ENCODE measurements around the gene PSIP1.
"Not testable (repeated sequence)": the region's sequence is repeated elsewhere in the genome, so short reads cannot be mapped to it uniquely, and the experiment has no call there.

The PSIP1 gene

GRCh38 chr9:15510789-15511575 lies at the start of gene PSIP1:
Gene PSIP1, minus strand, starts transcription at chr9:15510970. Its CDS starts 782 bp downstream, at chr9:15510188.
- peak; percentile 62 to 64 for DNase-seq (ENCODE audit: low read depth in 2 of 2)

DNA sequence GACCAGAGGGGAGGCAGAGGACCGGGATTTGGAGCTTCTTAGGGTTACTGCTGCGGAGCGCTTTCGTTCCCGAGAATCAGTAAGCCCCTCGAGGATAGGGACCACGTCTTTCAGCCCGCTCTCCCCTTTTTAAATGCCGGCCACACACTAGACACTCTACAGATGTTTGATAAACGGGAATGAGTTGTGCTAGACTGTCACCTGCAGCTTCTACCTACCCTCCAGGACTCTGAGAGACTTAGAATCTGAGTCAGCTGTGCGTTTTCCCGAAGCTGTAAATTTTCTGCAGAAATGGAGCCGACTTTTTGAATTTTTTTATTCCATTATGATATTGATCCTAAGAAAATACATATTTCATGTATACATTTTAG lies 42.7 kb upstream of the PSIP1 start:
- no peak for DNase-seq (ENCODE audit: low read depth in 2 of 2)

GRCh38 chr9:15552636-15553527 lies 42.1 kb upstream of the PSIP1 start, which contains the start of gene CCDC171:
Gene CCDC171, plus strand, starts transcription at chr9:15553043. Its CDS starts 11,046 bp downstream, at chr9:15564089.
- peak; percentile 71 for DNase-seq (ENCODE audit: low read depth in 2 of 2)

DNA sequence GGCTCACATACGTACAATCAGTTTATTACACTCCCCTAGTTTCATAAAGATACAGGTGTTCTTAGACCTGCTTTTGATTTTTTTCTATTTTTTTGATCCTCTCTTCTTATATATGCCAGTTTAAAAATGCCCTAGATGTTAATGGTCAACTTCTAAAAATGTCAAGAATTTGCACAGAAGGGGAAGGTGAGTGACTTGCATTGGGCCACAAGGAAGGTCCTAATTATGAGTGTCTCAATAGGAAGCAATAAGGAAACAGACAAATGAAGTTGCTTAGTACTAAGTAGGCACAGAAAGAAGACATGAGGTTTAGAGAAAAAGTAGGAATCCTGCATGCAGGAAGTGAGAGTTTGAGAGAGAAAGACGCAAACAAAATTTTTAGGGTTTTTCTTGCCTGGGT lies 38.8 kb upstream of the PSIP1 start:
- DNase-seq (ENCODE audit: low read depth in 2 of 2) = no peak

- DNase-seq (ENCODE audit: low read depth in 2 of 2) = no peak
Observed at GRCh38 chr9:15543047-15543813, 32.5 kb upstream of the PSIP1 start.

DNA sequence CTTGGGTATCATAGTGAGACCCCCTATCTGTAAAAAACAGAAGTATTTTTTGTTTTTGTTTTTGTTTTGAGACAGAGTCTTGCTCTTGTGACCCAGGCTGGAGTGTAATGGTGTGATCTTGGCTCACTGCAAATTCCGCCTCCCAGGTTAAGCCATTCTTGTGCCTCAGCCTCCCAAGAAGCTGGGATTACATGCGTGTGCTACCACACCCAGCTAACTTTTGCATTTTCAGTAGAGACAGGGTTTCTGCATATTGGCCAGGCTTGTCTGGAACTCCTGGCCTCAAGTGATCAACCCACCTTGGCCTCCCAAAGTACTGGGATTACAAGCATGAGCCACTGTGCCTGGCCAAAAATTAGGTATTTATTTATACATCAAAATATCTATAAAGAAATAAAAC lies 31.9 kb upstream of the PSIP1 start:
- DNase-seq (ENCODE audit: low read depth in 2 of 2) = no peak

DNA sequence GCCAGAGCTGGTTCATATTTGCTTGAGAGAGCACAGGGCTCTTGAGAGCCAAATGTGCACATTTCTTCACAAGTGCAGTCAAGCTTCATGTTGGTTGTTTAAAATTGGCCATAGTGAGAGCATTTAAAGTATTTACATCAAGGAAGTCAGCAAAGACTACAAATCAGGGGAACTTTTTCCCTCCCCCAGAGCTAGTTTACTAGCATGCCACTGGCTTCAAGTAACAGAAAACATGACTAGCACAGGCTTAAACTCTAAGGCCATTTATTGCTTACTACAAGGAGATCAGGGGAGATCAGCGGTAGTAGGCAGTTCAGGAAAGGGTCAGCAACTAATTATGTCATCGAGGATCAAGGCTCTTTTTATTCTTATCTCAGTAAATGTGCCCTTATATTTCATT lies 31.1 kb upstream of the PSIP1 start:
- no peak for DNase-seq (ENCODE audit: low read depth in 2 of 2)

DNA sequence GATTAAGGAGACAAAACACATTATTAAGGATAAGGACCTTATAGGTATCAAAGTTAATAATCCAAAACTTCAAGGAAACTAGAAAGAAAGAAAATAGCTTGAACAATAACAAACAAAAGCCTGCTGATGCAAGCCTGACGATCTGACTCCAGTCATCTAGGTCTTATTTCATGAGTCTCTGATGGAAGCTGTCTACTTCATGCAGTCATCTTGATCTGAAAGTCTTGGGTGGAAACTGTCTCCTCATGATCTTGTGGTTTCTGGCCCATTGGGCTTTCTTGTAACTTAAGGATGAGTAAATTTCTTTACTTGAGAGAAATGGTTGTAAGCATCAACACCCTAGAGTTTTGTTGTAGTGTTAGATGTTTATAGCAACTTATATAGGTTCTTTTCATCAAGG lies 20.6 kb upstream of the PSIP1 start:
- DNase-seq (ENCODE audit: low read depth in 2 of 2) = no peak

DNA sequence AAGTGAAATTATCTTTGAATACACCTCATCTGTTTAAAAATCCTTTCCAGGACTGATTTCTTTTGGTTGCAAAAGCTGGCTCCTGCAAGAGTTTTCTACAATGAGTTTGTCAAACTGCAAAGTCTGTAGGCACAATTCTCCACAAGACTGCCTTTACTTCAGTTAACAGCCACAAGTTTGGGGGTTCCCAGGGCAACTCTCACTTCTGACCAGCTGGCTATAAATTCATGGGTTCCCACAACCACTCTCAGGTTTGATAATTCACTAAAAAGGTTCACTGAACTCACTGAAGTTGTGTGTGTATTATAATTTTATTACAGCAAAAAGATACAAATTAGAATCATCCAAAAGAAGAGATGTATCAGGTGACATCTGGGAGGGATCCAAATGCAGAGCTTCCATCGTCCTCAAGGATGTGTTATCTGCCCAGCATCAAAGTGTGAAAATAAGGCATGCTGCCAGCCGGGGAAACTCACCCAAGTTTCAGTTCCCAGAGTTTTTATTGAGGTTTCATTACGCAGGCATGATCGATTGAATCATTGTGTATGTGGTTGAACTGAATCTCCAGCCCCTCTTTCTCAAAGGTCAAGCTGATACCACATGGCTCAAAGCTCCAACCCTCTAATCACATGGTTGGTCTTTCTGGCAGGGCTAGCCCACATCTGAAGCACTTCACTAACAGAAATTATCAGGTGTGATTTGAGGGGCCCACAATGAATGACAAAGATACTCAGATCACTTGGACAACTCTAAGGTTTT lies 19.0 kb upstream of the PSIP1 start:
- no peak for DNase-seq (ENCODE audit: low read depth in 2 of 2)

DNA sequence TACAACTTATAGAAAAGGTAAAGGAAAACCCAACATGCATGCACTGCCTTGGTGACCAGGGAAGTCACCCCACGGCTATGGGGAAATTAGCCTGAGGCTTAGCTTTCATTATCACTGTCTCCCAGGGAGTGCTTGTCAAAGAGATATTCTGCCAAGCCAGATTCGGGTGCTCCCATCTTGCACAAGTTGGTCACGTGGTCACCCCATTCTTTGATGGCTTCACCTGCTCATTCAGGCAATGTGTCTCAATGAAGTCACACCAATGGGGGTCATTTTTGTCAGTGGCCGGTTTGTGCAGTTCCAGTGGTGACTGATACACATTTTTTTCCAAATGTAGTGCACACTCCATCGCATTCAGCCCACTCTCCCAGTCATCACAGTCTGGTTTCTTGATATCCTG lies 16.3 kb upstream of the PSIP1 start:
- not testable (repeated sequence) for DNase-seq (ENCODE audit: low read depth in 2 of 2)

GRCh38 chr9:15525958-15526357 lies 15.2 kb upstream of the PSIP1 start:
- no peak for DNase-seq (ENCODE audit: low read depth in 2 of 2)

- DNase-seq (ENCODE audit: low read depth in 2 of 2) = no peak
Observed at GRCh38 chr9:15524845-15525455, 14.2 kb upstream of the PSIP1 start.

DNA sequence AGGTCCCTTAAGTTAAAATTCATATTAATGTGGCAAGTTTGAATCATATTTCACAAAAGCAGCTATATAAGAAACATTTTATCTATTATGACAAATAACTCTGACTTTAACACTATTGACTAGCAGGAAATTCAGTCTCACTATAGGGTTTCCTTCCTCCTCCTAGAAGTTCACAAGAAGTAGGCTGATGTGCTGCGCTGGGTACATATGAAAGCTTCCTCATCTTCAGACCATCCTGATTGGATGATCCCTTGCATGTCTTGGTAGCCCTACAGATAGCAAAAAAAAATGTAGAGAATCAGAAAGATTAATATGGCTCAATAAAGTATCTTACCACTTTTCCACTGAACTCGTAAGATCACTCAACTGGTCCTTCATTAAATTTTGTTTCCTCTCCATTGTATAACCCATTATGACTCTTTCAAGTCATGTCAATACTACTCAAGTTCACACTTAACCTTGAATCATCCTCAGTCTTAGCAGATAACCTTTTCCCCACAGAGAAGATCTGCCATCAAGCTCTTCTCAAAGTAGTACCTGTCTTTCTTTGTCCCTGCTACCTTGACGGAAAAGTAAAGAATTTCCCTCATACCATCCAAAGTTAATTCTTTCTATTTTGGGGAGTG lies 11.5 kb upstream of the PSIP1 start:
- DNase-seq (ENCODE audit: low read depth in 2 of 2) = no peak

DNA sequence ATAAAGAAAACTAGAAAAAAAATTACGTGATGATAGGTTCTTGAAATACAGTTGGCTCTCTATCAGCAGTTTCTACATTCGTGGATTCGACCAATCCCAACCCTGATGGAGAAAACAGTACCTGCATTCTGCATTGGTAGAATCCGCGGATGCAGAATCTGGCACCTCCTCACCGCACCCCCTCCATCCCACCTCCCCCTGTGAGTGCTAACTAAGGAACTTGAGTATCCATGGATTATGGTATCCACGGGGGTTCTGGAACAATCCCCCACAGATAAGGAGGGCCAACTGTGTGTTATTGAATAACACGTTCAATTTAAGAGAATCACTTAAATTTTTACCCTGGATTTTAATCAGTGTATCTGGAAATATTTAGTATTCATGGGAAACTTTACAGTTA lies 10.5 kb upstream of the PSIP1 start:
- DNase-seq (ENCODE audit: low read depth in 2 of 2) = no peak

DNA sequence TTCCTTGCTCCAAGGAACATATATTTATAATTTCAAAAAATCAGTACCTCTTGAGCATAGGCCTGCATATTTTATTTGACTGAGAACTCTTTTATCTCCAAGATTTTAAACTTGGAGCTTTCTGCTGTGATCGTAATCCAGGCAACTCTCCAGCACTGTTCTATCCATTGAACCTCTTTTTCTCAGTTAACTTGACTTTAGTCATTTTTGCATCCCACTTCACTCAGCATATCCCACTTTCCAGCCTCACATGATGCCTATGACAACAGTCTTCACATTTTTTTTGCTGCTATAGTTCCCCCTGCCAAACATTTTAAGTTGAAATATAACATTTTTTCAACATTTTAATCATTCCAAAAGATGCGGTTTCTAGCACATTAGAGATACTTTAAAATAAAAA lies 9.1 kb upstream of the PSIP1 start:
- no peak for DNase-seq (ENCODE audit: low read depth in 2 of 2)

DNA sequence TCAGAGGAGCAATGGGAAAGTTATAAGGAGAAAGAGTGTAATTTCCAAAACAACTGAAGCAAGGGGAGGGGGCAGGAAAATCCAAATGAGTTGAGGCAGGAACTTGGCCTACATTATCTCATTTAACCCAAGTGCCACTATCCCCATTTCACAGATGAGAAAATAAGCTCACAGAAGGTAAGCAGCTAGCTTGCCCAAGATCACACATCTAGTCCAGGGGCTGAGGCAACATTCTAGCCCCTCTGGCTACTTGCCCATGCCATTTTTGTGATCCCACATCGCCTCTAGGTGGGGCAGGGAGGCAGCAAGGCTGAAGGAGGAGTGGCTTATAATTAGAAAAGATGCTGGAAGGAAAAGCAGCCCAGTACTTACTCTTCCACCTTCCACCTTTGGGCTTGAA lies 2.6 kb upstream of the PSIP1 start:
- no peak for DNase-seq (ENCODE audit: low read depth in 2 of 2)

- no peak for DNase-seq (ENCODE audit: low read depth in 2 of 2)
Observed at GRCh38 chr9:15512889-15513288, 2.1 kb upstream of the PSIP1 start.

GRCh38 chr9:15512204-15512603 lies 1.4 kb upstream of the PSIP1 start:
- no peak for DNase-seq (ENCODE audit: low read depth in 2 of 2)

GRCh38 chr9:15509931-15510788 lies 610 bp downstream of the PSIP1 start:
- peak; percentile 21 to 31 for DNase-seq (ENCODE audit: low read depth in 2 of 2)

DNA sequence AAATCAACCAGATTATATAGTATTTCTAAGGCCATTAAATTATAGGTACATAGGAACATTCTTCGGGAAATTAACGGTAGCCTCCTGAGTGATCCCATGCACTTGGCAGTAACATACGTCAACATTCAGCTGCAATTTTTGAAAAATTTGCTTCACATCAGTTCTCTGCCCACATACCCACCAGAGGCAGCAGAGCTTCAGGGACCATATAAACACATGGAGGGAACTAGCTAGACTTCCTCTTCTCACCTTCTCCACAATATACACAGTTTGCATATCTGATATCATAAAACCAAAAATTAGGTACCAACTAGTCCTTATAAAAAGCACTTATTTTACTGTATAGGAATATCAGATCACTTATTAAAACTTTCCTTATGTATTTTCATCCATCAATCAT lies 4.8 kb downstream of the PSIP1 start:
- DNase-seq (ENCODE audit: low read depth in 2 of 2) = no peak
